Natural killer cell (primary cell): Measurements from ENCODE around the gene POU5F2. TPM values are rescaled to one million over a fixed set of nuclear protein-coding genes. Genes with fewer than 3 reads are reported as not detected.
A peak's percentile ranks its signal among the peaks of the same experiment; 100 is the strongest.

ENCODE experiments used
- ATAC-seq, 3 donors: fragments of 150-1000 bp in 2 of 3; fragments of 200-7000 bp in 1 of 3; cut with Tn5 transposase; 1 replicate in 1 of 3; 2 replicates in 2 of 3; pipeline ENCODE4 v1.10.0; 2021; ENCODE audit warnings: mild to moderate bottlenecking in 2 of 3, moderate library complexity in 2 of 3
- DNase-seq, 2 donors: peaks; one replicate each; pipeline versions ENCODE4 v3.0.0 to v3.0.0-alpha.2; 2013 to 2021; ENCODE audit warnings: mixed read lengths in 1 of 2
- H3K27ac ChIP-seq: one replicate; pipeline ENCODE4 v1.5.1; 2013; ENCODE audit warnings: mild to moderate bottlenecking, low read length
- H3K27me3 ChIP-seq: one replicate; pipeline ENCODE4 v1.6.1; 2013; ENCODE audit warnings: low read length; ENCODE audit not compliant: control insufficient read depth, insufficient read depth
- H3K36me3 ChIP-seq: one replicate; pipeline ENCODE4 v1.6.1; 2013; ENCODE audit warnings: low read length; ENCODE audit not compliant: control insufficient read depth, insufficient read depth
- H3K4me1 ChIP-seq: one replicate; pipeline ENCODE4 v1.6.1; 2013; ENCODE audit warnings: low read length; ENCODE audit not compliant: control insufficient read depth, insufficient read depth
- H3K4me3 ChIP-seq: one replicate; pipeline ENCODE4 v1.5.1; 2013; ENCODE audit warnings: low read length
- H3K9me3 ChIP-seq: one replicate; pipeline ENCODE4 v1.6.1; 2013; ENCODE audit warnings: low read length; ENCODE audit not compliant: control insufficient read depth, insufficient read depth
- H3K27ac Mint-ChIP-seq, 2 donors: one replicate each; pipeline ENCODE4 v1.8.0; 2022; ENCODE audit warnings: mild to moderate bottlenecking in 2 of 2, mixed read lengths in 2 of 2, moderate library complexity in 1 of 2
- H3K27me3 Mint-ChIP-seq, 2 donors: one replicate each; pipeline ENCODE4 v1.8.0; 2022; ENCODE audit warnings: low read depth in 2 of 2, mixed read lengths in 2 of 2
- H3K36me3 Mint-ChIP-seq: one replicate; pipeline ENCODE4 v1.8.0; 2022; ENCODE audit warnings: mixed read lengths
- H3K4me1 Mint-ChIP-seq, 2 donors: one replicate each; pipeline ENCODE4 v1.8.0; 2022; ENCODE audit warnings: mixed read lengths in 2 of 2
- H3K4me3 Mint-ChIP-seq: one replicate; pipeline ENCODE4 v1.8.0; 2022; ENCODE audit warnings: mild to moderate bottlenecking, moderate library complexity, mixed read lengths
- H3K9me3 Mint-ChIP-seq, 2 donors: one replicate each; pipeline ENCODE4 v1.8.0; 2022; ENCODE audit warnings: mixed read lengths in 2 of 2
- CTCF ChIP-seq: fragments of 200-600 bp; IDR thresholded peaks from one replicate; pipeline ENCODE4 v1.8.0; 2022; ENCODE audit warnings: antibody characterized with exemption
- WGBS: methylation state at CpG from one replicate; pipeline ENCODE4 v1.1.7; 2013; ENCODE audit warnings: missing lambda C conversion rate; ENCODE audit not compliant: insufficient coverage; 5-methylcytosine and 5-hydroxymethylcytosine counted together
- intact Hi-C: fragments of 100-400 bp; cut with micrococcal nuclease; formaldehyde crosslinking; loops from one replicate; pipeline ENCODE4 v1.14.2; 2022
- total RNA-seq, 4 donors: library from RNA; stranded (reverse); fragments of 120-200 nt in 1 of 4; gene quantifications; one replicate each; pipeline versions ENCODE4 v1.2.3 to v1.2.4, GENCODE V29; 2013 to 2022

Gene POU5F2
- total RNA-seq, 3 donors from 2014 or later (not counting 1 experiment from before 2014, with no cell fraction given), result 4.4 to 7.1 (median 6.3) TPM

GRCh38 chr5:93722588-93722987 is 18.8 kb downstream of the POU5F2 start:
- no peaks in the 10 kb centered on the region for H3K27me3 ChIP-seq
- H3K27ac ChIP-seq, result no peak overlapping the region
- ATAC-seq, result no peak
- H3K9me3 ChIP-seq, result no peaks in the 10 kb centered on the region
- H3K27ac Mint-ChIP-seq, result no peak overlapping the region
- WGBS, result no CpG with 5 or more reads among the region's 3 CpGs
- H3K27me3 Mint-ChIP-seq, result no peaks in the 10 kb centered on the region
- DNase-seq, result no peak
- no peaks in the 10 kb centered on the region for H3K36me3 ChIP-seq
- intact Hi-C loops, result no loop called here
- H3K4me3 ChIP-seq, result no peak overlapping the region
- TF ChIP-seq CTCF, result no peak
- H3K36me3 Mint-ChIP-seq, result no peaks in the 10 kb centered on the region
- peaks cover 11 to 22% of the 10 kb centered on the region in 2 donors for H3K4me1 Mint-ChIP-seq
- H3K4me3 Mint-ChIP-seq, result no peak overlapping the region
- no peaks in the 10 kb centered on the region for H3K4me1 ChIP-seq
- H3K9me3 Mint-ChIP-seq, result no peaks in the 10 kb centered on the region

GRCh38 chr5:93721511-93721910 is 19.9 kb downstream of the POU5F2 start:
- TF ChIP-seq CTCF, result no peak
- no peaks in the 10 kb centered on the region for H3K36me3 ChIP-seq
- DNase-seq (no peak), ATAC-seq (no peak)
- no peaks in the 10 kb centered on the region for H3K9me3 ChIP-seq
- no peaks in the 10 kb centered on the region for H3K9me3 Mint-ChIP-seq
- 88% methylated on average over 1 of the region's 1 CpG for WGBS
- no peak overlapping the region for H3K27ac ChIP-seq
- no peak overlapping the region for H3K4me3 Mint-ChIP-seq
- H3K36me3 Mint-ChIP-seq, result no peaks in the 10 kb centered on the region
- intact Hi-C loops, result no loop called here
- H3K27me3 ChIP-seq, result no peaks in the 10 kb centered on the region
- no peak overlapping the region for H3K27ac Mint-ChIP-seq
- peaks cover 19 to 29% of the 10 kb centered on the region in 2 donors for H3K4me1 Mint-ChIP-seq
- H3K27me3 Mint-ChIP-seq, result no peaks in the 10 kb centered on the region
- H3K4me1 ChIP-seq, result peaks cover 2% of the 10 kb centered on the region
- H3K4me3 ChIP-seq, result no peak overlapping the region

- Mint-ChIP-seq H3K9me3 (no peaks in the 10 kb centered on the region), H3K4me1 (peaks cover 23 to 31% of the 10 kb centered on the region in 2 donors), H3K27me3 (no peaks in the 10 kb centered on the region), H3K27ac (no peak overlapping the region), H3K4me3 (no peak overlapping the region), H3K36me3 (no peaks in the 10 kb centered on the region)
- intact Hi-C loops, result no loop called here
- ATAC-seq (peak in 1 of 3 donors; percentile 44), DNase-seq (peak in 1 of 2 donors; percentile 5)
- Histone ChIP-seq H3K9me3 (no peaks in the 10 kb centered on the region), H3K27ac (no peak overlapping the region), H3K4me3 (no peak overlapping the region), H3K27me3 (no peaks in the 10 kb centered on the region), H3K4me1 (peaks cover 2% of the 10 kb centered on the region), H3K36me3 (no peaks in the 10 kb centered on the region)
- no peak for TF ChIP-seq CTCF
- 42% methylated on average over 3 of the region's 3 CpGs for WGBS
These were observed 20.3 kb downstream of the POU5F2 start for GRCh38 chr5:93721071-93721470.

- no peak overlapping the region for H3K27ac Mint-ChIP-seq
- Histone ChIP-seq H3K27me3 (no peaks in the 10 kb centered on the region), H3K36me3 (no peaks in the 10 kb centered on the region), H3K9me3 (no peaks in the 10 kb centered on the region), H3K4me1 (peaks cover 2% of the 10 kb centered on the region), H3K27ac (no peak overlapping the region), H3K4me3 (no peak overlapping the region)
- ATAC-seq (peak in 1 of 3 donors; percentile 38), DNase-seq (no peak)
- TF ChIP-seq CTCF, result no peak
- 60% methylated on average over 2 of the region's 4 CpGs for WGBS
- H3K36me3 Mint-ChIP-seq, result no peaks in the 10 kb centered on the region
- H3K27me3 Mint-ChIP-seq, result no peaks in the 10 kb centered on the region
- peaks cover 41 to 43% of the 10 kb centered on the region in 2 donors for H3K4me1 Mint-ChIP-seq
- intact Hi-C loops, result no loop called here
- H3K4me3 Mint-ChIP-seq, result no peak overlapping the region
- no peaks in the 10 kb centered on the region for H3K9me3 Mint-ChIP-seq
These were observed 24.2 kb downstream of the POU5F2 start for GRCh38 chr5:93717162-93717561.
